HepG2 (cell line): ENCODE results near the gene NLRP2B. TPM values are rescaled to one million over a fixed set of nuclear protein-coding genes. Genes with fewer than 3 reads are reported as not detected.

ENCODE experiments used
- FOXK1 ChIP-seq: sonication (generic); formaldehyde crosslinking; IDR thresholded peaks from 2 replicates; pipeline ENCODE4 v1.4.0; 2020; ENCODE audit warnings: low read depth, missing genetic modification reagents, borderline replicate concordance
- HNF4A ChIP-seq: sonication (generic); formaldehyde crosslinking; IDR thresholded peaks from 2 replicates; pipeline ENCODE4 v1.4.0; 2020; ENCODE audit warnings: missing genetic modification reagents
- NCOR1 ChIP-seq: fragments of 200-600 bp; sonication (generic); IDR thresholded peaks from 2 replicates; pipeline ENCODE4 v1.7.0; 2017; ENCODE audit warnings: antibody characterized with exemption, low read length, borderline replicate concordance
- NFE2L2 ChIP-seq: fragments of 150-350 bp; IDR thresholded peaks from 2 replicates; pipeline ENCODE4 v1.6.1; 2014; ENCODE audit warnings: low read length
- NR3C1 ChIP-seq: sonication (generic); formaldehyde crosslinking; IDR thresholded peaks from 2 replicates; pipeline ENCODE4 v1.4.0; 2020; ENCODE audit warnings: missing genetic modification reagents
- ZBTB25 ChIP-seq: IDR thresholded peaks from 2 replicates; pipeline ENCODE4 v1.6.1; 2018; ENCODE audit warnings: missing genetic modification reagents
- ZNF720 ChIP-seq: sonication (generic); formaldehyde crosslinking; IDR thresholded peaks from 2 replicates; pipeline ENCODE4 v1.4.0; 2020; ENCODE audit warnings: missing genetic modification reagents
- ZSCAN12 ChIP-seq: sonication (generic); formaldehyde crosslinking; IDR thresholded peaks from 2 replicates; pipeline ENCODE4 v1.9.0; 2021; ENCODE audit warnings: mild to moderate bottlenecking, missing genetic modification reagents
- polyA plus RNA-seq, 8 experiments: library from polyadenylated mRNA; depleted of rRNA in 3 of 8; stranded (reverse) in 7 of 8; unstranded in 1 of 8; fragments of >200 nt; fragmentation: Illumina TruSeq in 4 of 8; extraction: Trizol in 4 of 8; gene quantifications; 2 replicates each; pipeline versions ENCODE4 v1.2.1 to v1.2.3, GENCODE V29; 2011 to 2016; ENCODE audit warnings: low read depth in 4 of 8, missing spikeins in 1 of 8, mixed read lengths in 1 of 8; ENCODE audit not compliant: insufficient read depth in 1 of 8
- total RNA-seq, 5 experiments: library from RNA; depleted of rRNA; stranded (reverse); fragments of >200 nt; fragmentation: Illumina TruSeq; extraction: Trizol; gene quantifications; 2 replicates each; pipeline ENCODE4 v1.2.3, GENCODE V29; 2016; ENCODE audit warnings: low read depth in 1 of 5
- TF ChIP-seq, protein P1 (sequence below): sonication (generic); formaldehyde crosslinking; IDR thresholded peaks from 2 replicates; pipeline ENCODE4 v1.4.0; 2020; ENCODE audit warnings: mild to moderate bottlenecking, missing genetic modification reagents
- TF ChIP-seq, protein P2 (sequence below): IDR thresholded peaks from 2 replicates; pipeline ENCODE4 v1.6.1; 2016; ENCODE audit warnings: low read depth
- TF ChIP-seq, protein P3 (sequence below): sonication (generic); formaldehyde crosslinking; IDR thresholded peaks from 2 replicates; pipeline ENCODE4 v1.8.0; 2022; ENCODE audit warnings: mild to moderate bottlenecking, missing genetic modification reagents, moderate library complexity
- TF ChIP-seq, protein P4 (sequence below): fragments of 450-650 bp; IDR thresholded peaks from 2 replicates; pipeline ENCODE4 v1.6.1; 2016

NLRP2B gene
- total and polyA plus RNA-seq, 2 of the 13 experiments (the other 11 are each of a cell fraction or from before 2014, with no cell fraction given): not detected

DNA sequence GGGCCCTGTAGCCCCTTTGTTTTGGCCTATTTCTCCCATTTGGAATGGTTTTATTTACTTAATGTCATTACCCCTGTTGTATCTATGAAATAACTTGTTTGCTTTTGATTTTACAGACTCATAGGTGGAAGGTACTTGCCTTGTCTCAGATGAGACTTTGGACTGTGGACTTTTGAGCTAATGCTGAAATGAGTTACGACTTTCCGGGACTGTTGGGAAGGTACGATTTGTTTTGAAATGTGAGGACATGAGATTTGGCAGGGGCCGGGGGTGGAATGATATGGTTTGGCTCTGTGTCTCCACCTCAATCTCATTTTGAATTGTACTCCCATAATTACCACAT lies 39.4 kb downstream of the NLRP2B start (continued):
- TF ChIP-seq NCOR1: peak; percentile 73
- no peak for TF ChIP-seq ZNF720 (CRISPR knock-in tag)
- no peak for TF ChIP-seq NR3C1 (CRISPR knock-in tag)
- TF ChIP-seq HNF4A: peak; percentile 87
- TF ChIP-seq FOXK1 (CRISPR knock-in tag): peak; percentile 46; the same call in 1 of the 2 replicates
- TF ChIP-seq, protein P1, sequence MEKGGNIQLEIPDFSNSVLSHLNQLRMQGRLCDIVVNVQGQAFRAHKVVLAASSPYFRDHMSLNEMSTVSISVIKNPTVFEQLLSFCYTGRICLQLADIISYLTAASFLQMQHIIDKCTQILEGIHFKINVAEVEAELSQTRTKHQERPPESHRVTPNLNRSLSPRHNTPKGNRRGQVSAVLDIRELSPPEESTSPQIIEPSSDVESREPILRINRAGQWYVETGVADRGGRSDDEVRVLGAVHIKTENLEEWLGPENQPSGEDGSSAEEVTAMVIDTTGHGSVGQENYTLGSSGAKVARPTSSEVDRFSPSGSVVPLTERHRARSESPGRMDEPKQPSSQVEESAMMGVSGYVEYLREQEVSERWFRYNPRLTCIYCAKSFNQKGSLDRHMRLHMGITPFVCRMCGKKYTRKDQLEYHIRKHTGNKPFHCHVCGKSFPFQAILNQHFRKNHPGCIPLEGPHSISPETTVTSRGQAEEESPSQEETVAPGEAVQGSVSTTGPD (CRISPR knock-in tag): no peak
- TF ChIP-seq, protein P2, sequence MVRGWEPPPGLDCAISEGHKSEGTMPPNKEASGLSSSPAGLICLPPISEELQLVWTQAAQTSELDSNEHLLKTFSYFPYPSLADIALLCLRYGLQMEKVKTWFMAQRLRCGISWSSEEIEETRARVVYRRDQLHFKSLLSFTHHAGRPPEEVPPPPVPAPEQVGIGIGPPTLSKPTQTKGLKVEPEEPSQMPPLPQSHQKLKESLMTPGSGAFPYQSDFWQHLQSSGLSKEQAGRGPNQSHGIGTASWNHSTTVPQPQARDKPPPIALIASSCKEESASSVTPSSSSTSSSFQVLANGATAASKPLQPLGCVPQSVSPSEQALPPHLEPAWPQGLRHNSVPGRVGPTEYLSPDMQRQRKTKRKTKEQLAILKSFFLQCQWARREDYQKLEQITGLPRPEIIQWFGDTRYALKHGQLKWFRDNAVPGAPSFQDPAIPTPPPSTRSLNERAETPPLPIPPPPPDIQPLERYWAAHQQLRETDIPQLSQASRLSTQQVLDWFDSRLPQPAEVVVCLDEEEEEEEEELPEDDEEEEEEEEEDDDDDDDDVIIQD (CRISPR knock-in tag): peak; percentile 79; the same call in 1 of the 2 replicates
- TF ChIP-seq, protein P3, sequence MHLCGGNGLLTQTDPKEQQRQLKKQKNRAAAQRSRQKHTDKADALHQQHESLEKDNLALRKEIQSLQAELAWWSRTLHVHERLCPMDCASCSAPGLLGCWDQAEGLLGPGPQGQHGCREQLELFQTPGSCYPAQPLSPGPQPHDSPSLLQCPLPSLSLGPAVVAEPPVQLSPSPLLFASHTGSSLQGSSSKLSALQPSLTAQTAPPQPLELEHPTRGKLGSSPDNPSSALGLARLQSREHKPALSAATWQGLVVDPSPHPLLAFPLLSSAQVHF: no peak
- TF ChIP-seq, protein P4, sequence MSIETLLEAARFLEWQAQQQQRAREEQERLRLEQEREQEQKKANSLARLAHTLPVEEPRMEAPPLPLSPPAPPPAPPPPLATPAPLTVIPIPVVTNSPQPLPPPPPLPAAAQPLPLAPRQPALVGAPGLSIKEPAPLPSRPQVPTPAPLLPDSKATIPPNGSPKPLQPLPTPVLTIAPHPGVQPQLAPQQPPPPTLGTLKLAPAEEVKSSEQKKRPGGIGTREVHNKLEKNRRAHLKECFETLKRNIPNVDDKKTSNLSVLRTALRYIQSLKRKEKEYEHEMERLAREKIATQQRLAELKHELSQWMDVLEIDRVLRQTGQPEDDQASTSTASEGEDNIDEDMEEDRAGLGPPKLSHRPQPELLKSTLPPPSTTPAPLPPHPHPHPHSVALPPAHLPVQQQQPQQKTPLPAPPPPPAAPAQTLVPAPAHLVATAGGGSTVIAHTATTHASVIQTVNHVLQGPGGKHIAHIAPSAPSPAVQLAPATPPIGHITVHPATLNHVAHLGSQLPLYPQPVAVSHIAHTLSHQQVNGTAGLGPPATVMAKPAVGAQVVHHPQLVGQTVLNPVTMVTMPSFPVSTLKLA: no peak
- no peak for TF ChIP-seq ZBTB25 (CRISPR knock-in tag)
- TF ChIP-seq ZSCAN12 (CRISPR knock-in tag): no peak
- TF ChIP-seq NFE2L2: no peak
